ENCODE data around the gene FREM1. TPM values are rescaled to one million over a fixed set of nuclear protein-coding genes. Genes with fewer than 3 reads are reported as not detected.

The FREM1 gene
- total RNA-seq, 1 donor from 2014 or later, result 4.3 TPM

DNA sequence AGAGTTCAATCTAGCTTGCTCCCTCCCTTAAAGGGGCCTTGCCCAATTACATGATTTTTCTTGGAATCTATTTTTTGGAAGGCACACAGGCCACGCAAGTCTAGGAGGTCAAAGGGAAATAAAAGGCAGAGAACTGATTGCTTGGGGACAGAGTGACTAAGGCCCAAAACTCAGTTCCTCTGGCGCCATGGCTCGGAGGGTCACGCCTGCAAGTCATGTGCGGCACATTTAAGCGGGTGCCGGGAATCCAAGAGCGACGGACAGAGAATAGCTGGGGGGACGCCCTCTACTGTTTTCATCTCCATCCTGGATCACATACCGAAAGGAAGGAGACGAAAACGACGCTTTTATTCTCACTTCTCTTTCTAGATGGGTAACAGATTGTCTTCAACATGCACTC lies 78.6 kb downstream of the FREM1 start:
- no peaks in the 10 kb centered on the region for H3K27me3 ChIP-seq (ENCODE audit: low read depth)
- no peaks in the 10 kb centered on the region for H3K4me1 ChIP-seq
- no peak for ATAC-seq
- no peak overlapping the region for H3K27ac ChIP-seq
- TF ChIP-seq, protein P1, sequence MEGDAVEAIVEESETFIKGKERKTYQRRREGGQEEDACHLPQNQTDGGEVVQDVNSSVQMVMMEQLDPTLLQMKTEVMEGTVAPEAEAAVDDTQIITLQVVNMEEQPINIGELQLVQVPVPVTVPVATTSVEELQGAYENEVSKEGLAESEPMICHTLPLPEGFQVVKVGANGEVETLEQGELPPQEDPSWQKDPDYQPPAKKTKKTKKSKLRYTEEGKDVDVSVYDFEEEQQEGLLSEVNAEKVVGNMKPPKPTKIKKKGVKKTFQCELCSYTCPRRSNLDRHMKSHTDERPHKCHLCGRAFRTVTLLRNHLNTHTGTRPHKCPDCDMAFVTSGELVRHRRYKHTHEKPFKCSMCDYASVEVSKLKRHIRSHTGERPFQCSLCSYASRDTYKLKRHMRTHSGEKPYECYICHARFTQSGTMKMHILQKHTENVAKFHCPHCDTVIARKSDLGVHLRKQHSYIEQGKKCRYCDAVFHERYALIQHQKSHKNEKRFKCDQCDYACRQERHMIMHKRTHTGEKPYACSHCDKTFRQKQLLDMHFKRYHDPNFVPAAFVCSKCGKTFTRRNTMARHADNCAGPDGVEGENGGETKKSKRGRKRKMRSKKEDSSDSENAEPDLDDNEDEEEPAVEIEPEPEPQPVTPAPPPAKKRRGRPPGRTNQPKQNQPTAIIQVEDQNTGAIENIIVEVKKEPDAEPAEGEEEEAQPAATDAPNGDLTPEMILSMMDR (IDR thresholded peaks at IDR 0.05), result no peak
- intact Hi-C loops (cut with DNase I), result no loop called here
- H3K36me3 ChIP-seq, result no peaks in the 10 kb centered on the region
- H3K9me3 ChIP-seq, result no peaks in the 10 kb centered on the region
- no peak overlapping the region for H3K4me3 ChIP-seq
- DNase-seq, result no peak

DNA sequence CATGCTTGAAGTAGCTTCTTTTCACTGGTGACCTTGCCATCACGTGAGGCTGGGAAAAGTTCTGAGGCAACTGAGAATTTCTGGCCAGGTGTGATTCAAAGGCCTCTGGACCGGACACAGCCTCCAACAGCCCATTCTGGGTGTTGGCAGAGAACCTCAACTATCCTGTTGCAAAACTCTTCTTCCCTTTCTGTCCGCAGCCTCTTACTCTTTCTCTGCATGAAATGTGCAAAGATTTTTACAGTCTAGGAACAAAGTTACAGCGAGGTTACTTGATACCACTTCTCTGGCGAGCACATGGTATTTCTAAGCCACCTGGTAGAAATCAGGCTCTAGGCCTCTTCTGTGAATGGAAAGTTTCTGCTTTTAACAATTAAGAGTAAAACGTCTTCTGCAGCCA lies 79.2 kb downstream of the FREM1 start:
- Histone ChIP-seq H3K4me1 (no peaks in the 10 kb centered on the region), H3K27me3 (ENCODE audit: low read depth) (no peaks in the 10 kb centered on the region), H3K9me3 (no peaks in the 10 kb centered on the region), H3K36me3 (no peaks in the 10 kb centered on the region), H3K27ac (no peak overlapping the region), H3K4me3 (no peak overlapping the region)
- TF ChIP-seq, protein P1 (IDR thresholded peaks at IDR 0.05), result no peak
- ATAC-seq (no peak), DNase-seq (no peak)
- intact Hi-C loops (cut with DNase I), result no loop called here

DNA sequence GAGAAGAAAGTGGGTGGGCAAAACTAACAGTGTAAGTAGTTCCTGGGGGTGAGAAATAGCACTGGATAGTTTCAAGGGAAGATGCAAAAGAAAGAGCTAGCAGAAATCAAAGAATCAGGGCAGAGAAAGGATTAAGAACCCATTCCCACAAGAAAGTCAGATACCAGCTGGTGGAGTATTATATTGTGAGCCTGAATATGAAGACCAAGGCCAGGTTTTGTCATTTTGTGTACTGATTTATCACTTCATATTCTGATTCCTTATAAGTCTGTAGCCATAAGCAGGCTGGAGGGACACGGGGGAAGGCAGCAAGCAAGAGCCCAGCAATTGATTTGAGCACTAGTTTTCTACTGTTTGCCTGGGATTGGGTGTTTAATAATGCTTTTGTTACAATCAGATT lies 80.2 kb downstream of the FREM1 start:
- ATAC-seq, result no peak
- no peaks in the 10 kb centered on the region for H3K9me3 ChIP-seq
- no peaks in the 10 kb centered on the region for H3K27me3 ChIP-seq (ENCODE audit: low read depth)
- no peak overlapping the region for H3K4me3 ChIP-seq
- intact Hi-C loops (cut with DNase I), result no loop called here
- no peaks in the 10 kb centered on the region for H3K4me1 ChIP-seq
- TF ChIP-seq, protein P1 (IDR thresholded peaks at IDR 0.05), result no peak
- H3K36me3 ChIP-seq, result no peaks in the 10 kb centered on the region
- no peak for DNase-seq
- no peak overlapping the region for H3K27ac ChIP-seq

DNA sequence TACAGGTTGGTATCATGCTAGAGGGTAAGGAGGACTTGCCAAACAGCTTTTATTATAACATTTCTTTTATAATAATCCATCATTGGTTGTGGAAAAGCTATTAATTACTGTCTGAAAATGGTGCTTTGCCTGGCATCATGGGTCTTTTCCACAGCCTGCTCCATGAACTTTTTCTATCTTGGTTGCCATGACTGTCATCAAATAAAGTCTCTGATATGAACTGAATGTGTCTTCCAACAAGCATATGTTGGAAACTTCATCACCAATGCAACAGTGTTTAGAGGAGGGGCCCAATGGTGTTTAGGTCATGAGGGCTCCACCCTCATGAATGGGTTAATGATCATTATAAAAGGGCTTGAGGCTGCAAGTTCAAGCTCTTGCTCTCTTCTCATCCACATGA lies 81.0 kb downstream of the FREM1 start:
- DNase-seq (no peak), ATAC-seq (no peak)
- intact Hi-C loops (cut with DNase I), result no loop called here
- Histone ChIP-seq H3K4me3 (no peak overlapping the region), H3K27ac (no peak overlapping the region), H3K27me3 (ENCODE audit: low read depth) (no peaks in the 10 kb centered on the region), H3K36me3 (no peaks in the 10 kb centered on the region), H3K4me1 (no peaks in the 10 kb centered on the region), H3K9me3 (no peaks in the 10 kb centered on the region)
- TF ChIP-seq, protein P1 (IDR thresholded peaks at IDR 0.05), result no peak

DNA sequence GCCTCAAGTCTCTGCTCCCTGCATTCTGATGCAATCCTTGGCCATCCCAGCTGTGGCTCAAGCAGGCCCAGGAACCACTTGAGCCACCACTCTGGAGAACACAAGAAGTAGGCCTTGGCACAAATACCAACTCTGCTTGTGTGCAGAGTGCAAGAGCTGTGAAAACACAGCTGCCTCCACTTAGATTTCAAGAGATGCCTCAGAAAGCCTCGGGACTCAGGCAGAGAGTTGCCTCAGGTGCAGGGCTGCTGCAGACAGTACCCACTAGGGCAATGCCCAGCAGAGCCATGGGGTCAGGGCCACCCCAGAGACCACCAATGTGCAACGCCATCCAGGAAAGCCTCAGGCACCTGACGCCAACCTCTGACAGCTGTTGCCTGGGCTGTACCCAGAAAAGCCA lies 82.4 kb downstream of the FREM1 start:
- Histone ChIP-seq H3K4me3 (no peak overlapping the region), H3K27me3 (ENCODE audit: low read depth) (no peaks in the 10 kb centered on the region), H3K9me3 (no peaks in the 10 kb centered on the region), H3K4me1 (no peaks in the 10 kb centered on the region), H3K36me3 (no peaks in the 10 kb centered on the region), H3K27ac (no peak overlapping the region)
- ATAC-seq (peak; percentile 91 to 94), DNase-seq (peak; percentile 62)
- intact Hi-C loops (cut with DNase I), result no loop called here
- TF ChIP-seq, protein P1 (IDR thresholded peaks at IDR 0.05), result no peak

DNA sequence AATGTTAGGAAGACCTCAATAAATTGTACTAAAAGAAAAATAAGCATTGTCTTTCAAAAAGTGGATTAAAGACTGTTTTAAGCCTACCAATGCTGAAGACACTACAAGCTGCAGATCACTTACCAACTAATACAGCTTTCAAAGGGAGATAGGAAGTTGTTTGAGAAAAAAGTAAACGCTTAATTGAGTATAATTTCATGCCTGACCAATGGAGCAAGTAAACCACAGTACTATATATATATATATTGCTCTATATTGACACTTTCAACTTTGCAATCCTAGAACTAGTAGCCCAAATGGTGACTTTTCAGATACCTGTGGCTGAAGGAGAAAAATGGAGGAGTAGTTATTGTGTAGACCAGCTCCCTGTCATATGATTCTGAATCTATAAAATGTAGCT lies 85.7 kb downstream of the FREM1 start:
- Histone ChIP-seq H3K27ac (no peak overlapping the region), H3K27me3 (ENCODE audit: low read depth) (no peaks in the 10 kb centered on the region), H3K4me1 (no peaks in the 10 kb centered on the region), H3K4me3 (no peak overlapping the region), H3K9me3 (no peaks in the 10 kb centered on the region), H3K36me3 (no peaks in the 10 kb centered on the region)
- intact Hi-C loops (cut with DNase I), result no loop called here
- no peak for ATAC-seq
- no peak for DNase-seq
- TF ChIP-seq, protein P1 (IDR thresholded peaks at IDR 0.05), result no peak

Measured in lower lobe of right lung (tissue), 2 donors.